Parathyroid adenoma (tissue), 2 donors: ENCODE results near the gene CPLX3.

Experiments used
- H2AFZ ChIP-seq: fragments of 300-600 bp; sonication (generic); one replicate; pipeline ENCODE4 v1.7.0; 2017; ENCODE audit warnings: antibody characterized with exemption, mild to moderate bottlenecking
- H3K27ac ChIP-seq: fragments of 300-600 bp; sonication (generic); one replicate; pipeline ENCODE4 v1.7.0; 2017
- H3K27me3 ChIP-seq: fragments of 300-600 bp; sonication (generic); one replicate; pipeline ENCODE4 v1.7.0; 2017; ENCODE audit warnings: low read length; ENCODE audit not compliant: control insufficient read depth, insufficient read depth
- H3K36me3 ChIP-seq: fragments of 300-600 bp; sonication (generic); one replicate; pipeline ENCODE4 v1.7.0; 2017; ENCODE audit warnings: low read length; ENCODE audit not compliant: control insufficient read depth, insufficient read depth
- H3K4me1 ChIP-seq: fragments of 300-600 bp; sonication (generic); one replicate; pipeline ENCODE4 v1.7.0; 2017; ENCODE audit warnings: control low read depth
- H3K4me2 ChIP-seq: fragments of 300-600 bp; sonication (generic); one replicate; pipeline ENCODE4 v1.7.0; 2017; ENCODE audit warnings: low read length
- H3K4me3 ChIP-seq: fragments of 300-600 bp; sonication (generic); one replicate; pipeline ENCODE4 v1.7.0; 2017; ENCODE audit warnings: low read depth, low read length
- H3K79me2 ChIP-seq: fragments of 300-600 bp; sonication (generic); one replicate; pipeline ENCODE4 v1.7.0; 2017; ENCODE audit warnings: control low read depth
- H3K9ac ChIP-seq: fragments of 300-600 bp; sonication (generic); one replicate; pipeline ENCODE4 v1.7.0; 2017; ENCODE audit warnings: mild to moderate bottlenecking
- H3K9me3 ChIP-seq: fragments of 300-600 bp; sonication (generic); one replicate; pipeline ENCODE4 v1.7.0; 2017; ENCODE audit warnings: low read length; ENCODE audit not compliant: control insufficient read depth
- CTCF ChIP-seq: fragments of 300-600 bp; sonication (generic); IDR thresholded peaks from one replicate; pipeline ENCODE4 v1.7.0; 2017; ENCODE audit warnings: antibody characterized with exemption, mild to moderate bottlenecking
- donor health status: primary hyperparathyroidism.

Gene CPLX3

GRCh38 chr15:74830868-74831267 is 4.4 kb downstream of the CPLX3 start:
- Histone ChIP-seq H3K36me3 (no peaks in the 10 kb centered on the region), H3K27ac (peak overlapping the region; percentile 98), H3K79me2 (no peaks in the 10 kb centered on the region), H3K9ac (no peak overlapping the region), H3K4me3 (no peak overlapping the region), H3K4me2 (no peak overlapping the region), H3K4me1 (peaks cover 37% of the 10 kb centered on the region), H3K9me3 (no peaks in the 10 kb centered on the region), H2AFZ (no peak overlapping the region), H3K27me3 (no peaks in the 10 kb centered on the region)
- no peak for TF ChIP-seq CTCF

GRCh38 chr15:74831813-74832495 is 5.5 kb downstream of the CPLX3 start:
- no peak for TF ChIP-seq CTCF
- Histone ChIP-seq H3K27ac (peak overlapping the region; percentile 98), H3K4me3 (no peak overlapping the region)

GRCh38 chr15:74832826-74833225 is 6.4 kb downstream of the CPLX3 start:
- no peaks in the 10 kb centered on the region for H3K27me3 ChIP-seq
- H3K4me2 ChIP-seq = peak overlapping the region; percentile 17
- no peak overlapping the region for H3K9ac ChIP-seq
- TF ChIP-seq CTCF = no peak
- no peaks in the 10 kb centered on the region for H3K9me3 ChIP-seq
- no peak overlapping the region for H2AFZ ChIP-seq
- H3K79me2 ChIP-seq = no peaks in the 10 kb centered on the region
- H3K36me3 ChIP-seq = no peaks in the 10 kb centered on the region
- H3K4me1 ChIP-seq = peaks cover 37% of the 10 kb centered on the region
- H3K4me3 ChIP-seq = no peak overlapping the region
- peak overlapping the region; percentile 98 for H3K27ac ChIP-seq

More at GRCh38 chr15:74831813-74832495, 5.5 kb downstream of the CPLX3 start:
- Histone ChIP-seq H3K9me3 (no peaks in the 10 kb centered on the region), H3K27me3 (no peaks in the 10 kb centered on the region), H3K36me3 (no peaks in the 10 kb centered on the region), H3K79me2 (no peaks in the 10 kb centered on the region), H3K4me2 (peak overlapping the region; percentile 17), H3K4me1 (peaks cover 37% of the 10 kb centered on the region), H3K9ac (no peak overlapping the region), H2AFZ (peak overlapping the region; percentile 28)

DNA sequence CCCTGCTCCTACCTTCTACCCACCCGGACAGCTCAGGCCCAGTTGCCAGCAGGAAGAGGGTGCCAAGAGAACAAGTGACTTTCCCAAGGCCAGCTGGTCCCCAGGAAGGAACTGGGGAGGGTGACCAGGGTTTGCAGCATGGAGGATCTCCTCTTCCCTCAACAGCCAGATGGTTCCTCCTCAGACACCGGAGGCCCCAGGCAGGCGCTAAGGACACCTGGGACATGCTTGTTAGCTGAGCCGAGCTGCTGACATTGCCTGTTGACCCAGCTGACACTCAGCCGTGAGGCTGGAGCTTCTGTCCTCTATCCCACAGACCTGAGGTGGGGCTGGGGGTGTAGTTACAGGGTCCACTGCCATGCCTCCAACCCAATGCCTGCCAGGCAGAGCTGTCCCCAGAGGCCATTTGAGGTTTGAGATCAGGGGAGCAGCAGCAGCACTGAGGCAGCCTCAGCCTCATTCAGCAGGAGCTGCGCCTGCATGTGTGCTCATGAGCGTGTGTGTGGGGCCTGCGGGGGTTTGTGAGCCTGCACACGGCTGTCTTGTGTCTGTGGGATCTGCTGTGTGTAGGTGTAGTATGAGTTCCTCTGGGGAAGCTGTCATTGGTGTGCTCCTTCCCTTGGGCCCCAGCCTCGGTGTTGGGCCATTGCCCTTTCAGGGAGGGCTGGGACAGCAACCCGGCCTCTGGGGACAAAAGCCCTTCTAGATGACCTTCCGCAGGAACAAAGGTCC is 7.1 kb downstream of the CPLX3 start:
- Histone ChIP-seq H3K9ac (no peak overlapping the region), H3K27ac (peak overlapping the region; percentile 98), H3K4me3 (no peak overlapping the region), H3K36me3 (no peaks in the 10 kb centered on the region), H3K27me3 (no peaks in the 10 kb centered on the region), H2AFZ (no peak overlapping the region), H3K4me2 (no peak overlapping the region), H3K4me1 (peaks cover 37% of the 10 kb centered on the region), H3K9me3 (no peaks in the 10 kb centered on the region), H3K79me2 (no peaks in the 10 kb centered on the region)
- no peak for TF ChIP-seq CTCF
